CD8-positive, alpha-beta memory T cell (primary cell): ENCODE data around the gene ZBTB42. TPM values are rescaled to one million over a fixed set of nuclear protein-coding genes. Genes with fewer than 3 reads are reported as not detected.
A peak's percentile ranks its signal among the peaks of the same experiment; 100 is the strongest.

Experiments
- CTCF ChIA-PET: fragments of 350-600 bp; sonication (Branson Sonifier 250); formaldehyde crosslinking; loops from one replicate; lab custom pipeline; 2021; ENCODE audit warnings: antibody characterized with exemption; lab: Charles Lee
- POLR2A ChIA-PET: fragments of 350-600 bp; sonication (Branson Sonifier 250); formaldehyde crosslinking; loops from one replicate; lab custom pipeline; 2021; ENCODE audit warnings: antibody characterized with exemption; lab: Charles Lee
- DNase-seq, 5 donors: peaks; one replicate each; pipeline versions ENCODE4 v3.0.0 to v3.0.0-alpha.2; 2020 to 2022; ENCODE audit warnings: mixed read lengths in 1 of 5
- H3K27ac ChIP-seq: one replicate; pipeline ENCODE4 v1.7.0; 2013; ENCODE audit warnings: low read depth, mild to moderate bottlenecking, low read length, moderate library complexity
- H3K27me3 ChIP-seq: 2 replicates; pipeline ENCODE4 v1.7.0; 2013; ENCODE audit warnings: low read length, mild to moderate bottlenecking; ENCODE audit not compliant: insufficient read depth, poor library complexity, severe bottlenecking
- H3K36me3 ChIP-seq: 2 replicates; pipeline ENCODE4 v1.7.0; 2013; ENCODE audit warnings: mild to moderate bottlenecking, low read length, moderate library complexity; ENCODE audit not compliant: insufficient read depth
- H3K4me1 ChIP-seq: 2 replicates; pipeline ENCODE4 v1.7.0; 2013; ENCODE audit warnings: mild to moderate bottlenecking, low read length, moderate library complexity; ENCODE audit not compliant: insufficient read depth
- H3K4me3 ChIP-seq: 2 replicates; pipeline ENCODE4 v1.7.0; 2013; ENCODE audit warnings: mild to moderate bottlenecking, low read length
- H3K9me3 ChIP-seq: 2 replicates; pipeline ENCODE4 v1.7.0; 2013; ENCODE audit warnings: mild to moderate bottlenecking, low read length
- H3K27ac Mint-ChIP-seq, 8 donors: one replicate each; pipeline ENCODE4 v1.8.0; 2020 to 2021; ENCODE audit warnings: mixed read lengths in 8 of 8, mild to moderate bottlenecking in 6 of 8, inconsistent platforms in 3 of 8, moderate library complexity in 3 of 8
- H3K27me3 Mint-ChIP-seq, 2 donors: one replicate each; pipeline ENCODE4 v1.8.0; 2020 to 2021; ENCODE audit warnings: mixed read lengths in 2 of 2, mild to moderate bottlenecking in 1 of 2, moderate library complexity in 1 of 2
- H3K36me3 Mint-ChIP-seq, 3 donors: one replicate each; pipeline ENCODE4 v1.8.0; 2020 to 2021; ENCODE audit warnings: mixed read lengths in 3 of 3, inconsistent platforms in 1 of 3, mild to moderate bottlenecking in 1 of 3
- H3K4me1 Mint-ChIP-seq, 3 donors: one replicate each; pipeline ENCODE4 v1.8.0; 2020 to 2021; ENCODE audit warnings: mixed read lengths in 3 of 3, inconsistent platforms in 1 of 3, mild to moderate bottlenecking in 1 of 3
- H3K4me3 Mint-ChIP-seq, 7 donors: one replicate each; pipeline ENCODE4 v1.8.0; 2020 to 2021; ENCODE audit warnings: mixed read lengths in 7 of 7, mild to moderate bottlenecking in 6 of 7, moderate library complexity in 4 of 7, inconsistent platforms in 2 of 7
- H3K9me3 Mint-ChIP-seq, 5 donors: one replicate each; pipeline ENCODE4 v1.8.0; 2020 to 2022; ENCODE audit warnings: mixed read lengths in 5 of 5, mild to moderate bottlenecking in 3 of 5, moderate library complexity in 2 of 5, inconsistent platforms in 1 of 5
- polyA plus RNA-seq: library from polyadenylated mRNA; unstranded; fragments of 300-500 nt; fragmentation: Illumina TruSeq; gene quantifications from one replicate; pipeline ENCODE4 v1.2.3, GENCODE V29; 2021
- total RNA-seq, 2 experiments: library from RNA; stranded (reverse); gene quantifications; one replicate each; pipeline ENCODE4 v1.2.3, GENCODE V29; 2021

ZBTB42 gene
- total and polyA plus RNA-seq, 3 experiments from 2014 or later, result 2.7 to 3.5 (median 3.3) TPM

DNA sequence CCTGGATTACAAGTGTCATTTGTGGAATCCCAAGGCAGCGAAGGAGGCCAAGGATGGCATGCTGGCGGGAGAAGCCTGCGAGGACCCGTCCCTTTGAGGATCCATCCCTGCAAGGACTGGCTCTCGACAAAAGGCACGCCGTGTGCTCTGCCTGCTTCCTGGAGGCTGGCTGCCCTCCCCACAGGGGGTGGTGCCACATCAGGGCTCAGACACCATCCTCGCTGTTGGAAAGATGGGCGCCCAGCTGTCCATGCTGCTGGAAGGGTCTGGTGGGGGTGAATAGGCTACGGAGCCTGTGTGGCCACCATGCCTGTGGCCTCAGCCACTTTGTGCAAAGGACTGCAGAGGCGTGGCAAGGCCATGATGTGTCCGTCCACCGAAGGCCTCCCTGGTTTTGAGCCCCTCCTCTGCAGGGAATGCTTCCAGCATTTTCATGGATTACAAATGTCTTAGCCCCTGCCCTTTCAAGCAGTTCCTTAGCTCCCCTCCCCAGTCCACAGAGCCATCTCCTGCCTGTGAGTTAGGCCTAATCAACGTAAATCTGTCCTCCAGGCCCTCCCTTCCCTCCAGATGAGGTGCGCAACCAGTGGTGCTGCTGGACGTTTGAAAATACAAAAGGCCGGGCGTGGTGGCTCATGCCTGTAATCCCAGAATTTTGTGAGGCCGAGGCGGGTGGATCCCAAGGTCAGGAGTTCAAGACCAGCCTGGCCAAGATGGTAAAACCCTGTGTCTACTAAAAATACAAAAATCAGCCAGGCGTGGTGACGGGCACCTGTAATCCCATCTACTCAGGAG is 22.1 kb downstream of the ZBTB42 start:
- POLR2A ChIA-PET, result no interaction called here
- Histone ChIP-seq H3K4me1 (peaks cover 8% of the 10 kb centered on the region), H3K27me3 (no peaks in the 10 kb centered on the region), H3K36me3 (no peaks in the 10 kb centered on the region), H3K9me3 (no peaks in the 10 kb centered on the region), H3K27ac (no peak overlapping the region), H3K4me3 (no peak overlapping the region)
- CTCF ChIA-PET, result interaction anchor here (1.0 kb wide), 1 partner anchor 55 kb away, joined by 4 read pairs; no protein-coding TSS in a partner anchor
- Mint-ChIP-seq H3K27ac (peak overlapping the region in 1 of 8 donors; percentile 50), H3K9me3 (no peaks in the 10 kb centered on the region), H3K27me3 (no peaks in the 10 kb centered on the region), H3K4me1 (peaks cover 22 to 27% (median 27%) of the 10 kb centered on the region in 3 donors), H3K4me3 (no peak overlapping the region), H3K36me3 (peaks cover 0 to 3% (median 2%) of the 10 kb centered on the region in 3 donors)
- DNase-seq, result no peak

- H3K36me3 Mint-ChIP-seq, result peaks cover 0 to 2% (median 0%) of the 10 kb centered on the region in 3 donors
- H3K9me3 ChIP-seq, result no peaks in the 10 kb centered on the region
- H3K27ac ChIP-seq, result no peak overlapping the region
- no peaks in the 10 kb centered on the region for H3K9me3 Mint-ChIP-seq
- no peaks in the 10 kb centered on the region for H3K36me3 ChIP-seq
- H3K4me1 Mint-ChIP-seq, result peaks cover 22 to 27% (median 24%) of the 10 kb centered on the region in 3 donors
- no peaks in the 10 kb centered on the region for H3K27me3 Mint-ChIP-seq
- POLR2A ChIA-PET, result interaction anchor here (1.2 kb wide), 1 partner anchor 53 kb away, joined by 3 read pairs; no protein-coding TSS in a partner anchor
- no peaks in the 10 kb centered on the region for H3K27me3 ChIP-seq
- CTCF ChIA-PET, result interaction anchor here (1.3 to 4.6 kb wide), 2 partner anchors 14 to 56 kb away, joined by 3 to 118 read pairs; no protein-coding TSS in a partner anchor
- peaks cover 8% of the 10 kb centered on the region for H3K4me1 ChIP-seq
- H3K4me3 Mint-ChIP-seq, result peak overlapping the region; percentile 66 to 87 (median 81)
- DNase-seq, result no peak
- peak overlapping the region in 2 of 8 donors; percentile 10 to 28 for H3K27ac Mint-ChIP-seq
- no peak overlapping the region for H3K4me3 ChIP-seq
Observed at GRCh38 chr14:104824353-104824997, 23.6 kb downstream of the ZBTB42 start.

- Histone ChIP-seq H3K27ac (no peak overlapping the region), H3K27me3 (no peaks in the 10 kb centered on the region), H3K9me3 (no peaks in the 10 kb centered on the region), H3K4me1 (peaks cover 8% of the 10 kb centered on the region), H3K4me3 (peak overlapping the region; percentile 81), H3K36me3 (no peaks in the 10 kb centered on the region)
- ChIA-PET CTCF (interaction anchor here (0.6 to 4.6 kb wide), 13 partner anchors 13 to 101 kb away, joined by 3 to 118 read pairs (median 4); partner anchors contain the start of genes SIVA1 and ZBTB42), POLR2A (interaction anchor here (0.5 to 2.7 kb wide), 5 partner anchors 25 to 159 kb away, joined by 3 to 12 read pairs (median 5); partner anchors contain the start of genes CLBA1, SIVA1 and ZBTB42)
- Mint-ChIP-seq H3K4me3 (peak overlapping the region; percentile 67 to 87 (median 83)), H3K27ac (peak overlapping the region in 1 of 8 donors; percentile 36), H3K4me1 (peaks cover 22 to 27% (median 24%) of the 10 kb centered on the region in 3 donors), H3K36me3 (peaks cover 0 to 2% (median 0%) of the 10 kb centered on the region in 3 donors), H3K9me3 (no peaks in the 10 kb centered on the region), H3K27me3 (no peaks in the 10 kb centered on the region)
- peak; percentile 89 to 96 (median 94) for DNase-seq
Observed at GRCh38 chr14:104826189-104826860, 25.4 kb downstream of the ZBTB42 start.

DNA sequence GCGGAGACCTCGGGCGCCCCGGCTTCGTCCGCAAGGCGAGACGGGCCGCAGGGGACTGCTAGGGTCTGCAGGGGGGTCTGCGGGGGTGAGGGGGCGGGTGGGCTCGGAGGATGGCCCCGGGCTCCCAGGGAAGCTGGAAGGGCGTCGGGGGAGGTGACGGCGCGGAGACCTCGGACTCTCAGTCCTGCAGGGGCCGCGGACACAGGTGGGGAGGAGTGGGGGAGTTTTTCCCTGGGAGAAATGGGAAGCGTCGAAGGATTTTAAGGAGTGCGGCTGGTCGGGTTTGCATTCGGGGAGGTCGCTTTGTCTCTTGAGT is 25.9 kb downstream of the ZBTB42 start:
- no peaks in the 10 kb centered on the region for H3K27me3 ChIP-seq
- H3K9me3 ChIP-seq, result no peaks in the 10 kb centered on the region
- Mint-ChIP-seq H3K36me3 (peaks cover 0 to 2% (median 0%) of the 10 kb centered on the region in 3 donors), H3K4me3 (peak overlapping the region; percentile 77 to 92 (median 81)), H3K27ac (peak overlapping the region in 3 of 8 donors; percentile 43 to 72 (median 51)), H3K27me3 (no peaks in the 10 kb centered on the region), H3K4me1 (peaks cover 22 to 27% (median 24%) of the 10 kb centered on the region in 3 donors), H3K9me3 (no peaks in the 10 kb centered on the region)
- ChIA-PET CTCF (interaction anchor here (0.6 to 4.6 kb wide), 10 partner anchors 13 to 102 kb away, joined by 3 to 118 read pairs (median 5); partner anchors contain the start of genes SIVA1 and ZBTB42), POLR2A (interaction anchor here (0.5 to 2.7 kb wide), 4 partner anchors 26 to 159 kb away, joined by 4 to 12 read pairs (median 6); partner anchors contain the start of genes CLBA1, SIVA1 and ZBTB42)
- H3K4me1 ChIP-seq, result peaks cover 8% of the 10 kb centered on the region
- no peaks in the 10 kb centered on the region for H3K36me3 ChIP-seq
- peak overlapping the region; percentile 47 for H3K4me3 ChIP-seq
- H3K27ac ChIP-seq, result no peak overlapping the region
- DNase-seq, result no peak

GRCh38 chr14:104827177-104828055 is 26.5 kb downstream of the ZBTB42 start:
- peaks cover 0 to 2% (median 0%) of the 10 kb centered on the region in 3 donors for H3K36me3 Mint-ChIP-seq
- peak overlapping the region; percentile 77 to 92 (median 81) for H3K4me3 Mint-ChIP-seq
- no peaks in the 10 kb centered on the region for H3K27me3 ChIP-seq
- H3K36me3 ChIP-seq, result no peaks in the 10 kb centered on the region
- peaks cover 8% of the 10 kb centered on the region for H3K4me1 ChIP-seq
- POLR2A ChIA-PET, result interaction anchor here (0.5 to 2.7 kb wide), 5 partner anchors 26 to 158 kb away, joined by 3 to 12 read pairs (median 5); partner anchors contain the start of genes CLBA1, SIVA1 and ZBTB42
- no peaks in the 10 kb centered on the region for H3K9me3 Mint-ChIP-seq
- no peaks in the 10 kb centered on the region for H3K9me3 ChIP-seq
- H3K4me1 Mint-ChIP-seq, result peaks cover 22 to 27% (median 24%) of the 10 kb centered on the region in 3 donors
- no peaks in the 10 kb centered on the region for H3K27me3 Mint-ChIP-seq
- H3K4me3 ChIP-seq, result peak overlapping the region; percentile 47
- H3K27ac Mint-ChIP-seq, result peak overlapping the region in 5 of 8 donors; percentile 43 to 72 (median 65)
- DNase-seq, result peak; percentile 24 to 73 (median 48)
- H3K27ac ChIP-seq, result no peak overlapping the region
- CTCF ChIA-PET, result interaction anchor here (0.6 to 4.6 kb wide), 8 partner anchors 14 to 102 kb away, joined by 3 to 118 read pairs (median 6); partner anchors contain the start of genes SIVA1 and ZBTB42

- H3K9me3 Mint-ChIP-seq, result no peaks in the 10 kb centered on the region
- H3K4me3 ChIP-seq, result no peak overlapping the region
- no peak overlapping the region for H3K27ac ChIP-seq
- H3K4me1 Mint-ChIP-seq, result peaks cover 9 to 16% (median 11%) of the 10 kb centered on the region in 3 donors
- no peak overlapping the region for H3K4me3 Mint-ChIP-seq
- peaks cover 8% of the 10 kb centered on the region for H3K4me1 ChIP-seq
- DNase-seq, result no peak
- ChIA-PET POLR2A (no interaction called here), CTCF (interaction anchor here (1.2 to 1.8 kb wide), 2 partner anchors 62 to 108 kb away, joined by 4 to 6 read pairs; no protein-coding TSS in a partner anchor)
- no peaks in the 10 kb centered on the region for H3K27me3 ChIP-seq
- no peaks in the 10 kb centered on the region for H3K36me3 Mint-ChIP-seq
- no peaks in the 10 kb centered on the region for H3K36me3 ChIP-seq
- no peaks in the 10 kb centered on the region for H3K9me3 ChIP-seq
- H3K27ac Mint-ChIP-seq, result no peak overlapping the region
- H3K27me3 Mint-ChIP-seq, result no peaks in the 10 kb centered on the region
Observed at GRCh38 chr14:104830781-104831180, 29.9 kb downstream of the ZBTB42 start.
